G401 (cell line): ENCODE measurements around the gene FAM216B. TPM values are rescaled to one million over a fixed set of nuclear protein-coding genes. Genes with fewer than 3 reads are reported as not detected.
"Not testable (repeated sequence)": the region's sequence is repeated elsewhere in the genome, so short reads cannot be mapped to it uniquely, and the experiment has no call there.

Source experiments
- DNase-seq: peaks from one replicate; pipeline ENCODE4 v3.0.0-alpha.2; 2015; ENCODE audit warnings: low spot score
- in situ Hi-C: cut with HindIII; loops from 2 replicates; pipeline ENCODE4 v1.10.0; 2016; ENCODE audit warnings: low sequenced_read_pairs, mixed read lengths
- total RNA-seq: library from RNA; depleted of rRNA; stranded (reverse); fragments of >200 nt; shearing (Covaris generic); gene quantifications from 2 replicates; pipeline ENCODE4 v1.2.3, GENCODE V29; 2014; rRNA removed

Gene FAM216B
- total RNA-seq, 1 experiment from 2014 or later: not detected

DNA sequence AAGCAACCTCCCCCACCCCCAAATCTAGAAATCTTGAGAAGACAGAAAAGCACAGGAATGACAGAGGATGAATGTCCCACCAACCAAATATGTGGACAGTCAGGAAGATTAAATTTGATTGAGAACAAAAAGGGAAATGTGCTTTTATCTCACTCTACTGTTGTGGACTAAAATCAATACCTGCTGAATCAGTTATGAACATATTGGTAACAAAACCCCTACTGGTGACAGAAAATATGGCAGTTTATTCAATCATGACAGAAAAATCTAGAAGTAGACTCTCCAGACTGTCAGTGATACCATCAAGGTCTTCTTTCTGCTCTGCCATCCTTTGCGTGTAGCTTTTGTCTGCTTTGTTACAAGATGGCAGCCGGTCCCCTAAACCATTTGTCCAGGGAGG lies 35.2 kb downstream of the FAM216B start:
- in situ Hi-C loops: no loop called here
- DNase-seq: no peak

DNA sequence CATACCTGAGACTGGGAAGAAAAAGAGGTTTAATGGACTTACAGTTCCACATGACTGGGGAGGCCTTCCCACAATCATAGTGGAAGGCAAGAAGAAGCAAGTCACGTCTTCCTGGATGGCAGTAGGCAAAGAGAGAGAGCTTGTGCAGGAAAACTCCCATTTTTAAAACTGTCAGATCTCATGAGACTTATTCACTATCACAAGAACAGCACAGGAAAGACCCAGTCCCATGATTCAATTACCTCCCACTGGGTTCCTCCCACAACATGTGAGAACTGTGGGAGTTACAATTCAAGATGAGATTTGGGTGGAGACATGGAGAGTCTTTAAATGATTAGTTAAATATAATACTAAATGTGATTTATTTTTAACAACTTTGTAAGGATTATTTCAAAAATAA lies 38.3 kb downstream of the FAM216B start:
- DNase-seq, in situ Hi-C loops: not testable (repeated sequence)

DNA sequence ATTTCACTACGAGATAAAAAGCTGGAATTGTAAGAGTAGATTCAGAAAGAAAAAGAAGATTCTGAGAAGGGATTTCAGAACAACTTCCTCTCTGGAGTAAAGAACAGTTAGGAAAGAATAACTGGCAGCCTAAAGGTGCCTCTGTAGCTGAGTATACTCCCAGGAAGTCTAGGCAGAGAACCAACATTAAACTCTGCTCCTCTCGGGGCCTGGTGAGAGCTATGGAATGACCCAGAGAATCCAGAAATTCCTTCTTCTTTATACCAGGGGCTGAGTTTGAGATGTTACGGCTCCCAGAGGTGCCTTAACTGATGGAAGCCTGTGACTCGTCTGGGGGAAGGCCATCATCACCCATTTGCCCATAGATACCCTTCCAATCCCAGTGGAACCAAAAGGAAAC lies 39.1 kb downstream of the FAM216B start:
- in situ Hi-C loops: no loop called here
- no peak for DNase-seq

DNA sequence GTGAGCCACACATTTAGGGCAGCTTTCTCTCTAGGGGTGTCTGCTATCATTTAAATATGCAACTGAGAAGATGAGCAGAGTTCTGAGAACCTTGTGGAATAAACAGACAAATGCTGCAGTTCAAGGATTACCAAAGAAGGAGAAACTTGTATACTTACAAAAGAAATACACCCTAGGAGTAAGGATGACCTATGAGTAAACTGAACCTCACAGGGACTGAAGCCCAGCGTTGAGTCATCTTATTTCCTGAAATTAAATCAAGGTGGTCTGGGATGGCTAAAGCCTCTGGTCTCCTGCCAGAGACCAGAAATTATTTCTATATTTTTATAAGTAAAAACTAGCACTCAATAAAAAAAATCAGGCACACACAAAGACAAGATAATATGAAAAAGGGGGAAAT lies 40.1 kb downstream of the FAM216B start:
- in situ Hi-C loops: no loop called here
- no peak for DNase-seq

DNA sequence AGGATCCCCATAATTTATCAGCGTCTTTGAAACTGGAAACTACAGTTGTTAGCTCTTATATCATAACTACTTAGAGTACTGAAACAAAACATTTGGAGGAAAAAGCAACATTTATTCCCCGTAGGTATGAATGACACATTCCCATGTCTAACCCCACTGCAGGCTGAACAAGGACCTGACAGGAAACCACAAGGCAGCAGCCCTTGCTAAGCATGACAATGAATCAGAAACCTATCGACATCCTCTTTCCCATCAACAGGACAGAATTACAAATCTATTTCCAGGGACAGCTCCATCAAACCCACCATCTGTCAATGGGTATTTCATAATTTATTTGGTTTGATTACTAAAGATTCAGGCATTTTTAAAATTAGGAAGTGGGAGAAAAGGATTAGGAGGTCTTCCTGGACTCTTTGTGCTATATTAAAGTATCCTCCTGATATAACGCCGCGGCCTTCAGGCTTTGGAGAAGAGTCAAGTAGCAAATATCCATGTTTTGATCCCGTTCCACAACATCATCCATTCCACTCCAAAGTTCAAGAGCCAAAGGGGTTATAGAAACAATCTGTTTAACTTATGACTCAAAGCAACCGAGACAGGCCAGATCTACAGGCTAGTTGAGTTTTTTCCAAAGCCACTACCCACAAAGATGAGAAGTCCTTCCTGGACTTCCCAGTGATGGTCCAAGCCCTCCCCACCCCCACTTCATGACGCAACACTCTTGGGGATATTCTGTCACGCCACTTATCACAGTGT lies 51.1 kb downstream of the FAM216B start:
- in situ Hi-C loops: no loop called here

DNA sequence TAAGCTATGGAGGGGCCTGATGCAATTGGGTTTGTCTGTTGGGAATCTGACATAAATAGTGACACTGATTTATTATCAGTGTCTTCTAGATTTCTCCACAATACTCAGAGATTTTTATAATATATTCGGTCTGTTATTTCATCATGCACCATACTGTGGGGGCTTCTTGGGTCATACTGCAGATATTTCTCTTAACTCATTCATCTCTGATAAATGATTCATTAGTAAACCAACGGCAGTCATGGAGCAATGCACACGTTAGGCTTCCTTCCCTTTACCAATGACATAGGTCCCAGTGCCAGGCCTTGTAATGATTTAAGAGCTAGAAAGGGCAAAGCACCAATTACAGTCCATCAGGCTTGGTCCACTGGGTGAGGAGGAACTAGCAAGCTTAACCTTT lies 53.6 kb downstream of the FAM216B start:
- in situ Hi-C loops: no loop called here
- no peak for DNase-seq

More for the DNA sequence above, 51.1 kb downstream of the FAM216B start:
- no peak for DNase-seq

DNA sequence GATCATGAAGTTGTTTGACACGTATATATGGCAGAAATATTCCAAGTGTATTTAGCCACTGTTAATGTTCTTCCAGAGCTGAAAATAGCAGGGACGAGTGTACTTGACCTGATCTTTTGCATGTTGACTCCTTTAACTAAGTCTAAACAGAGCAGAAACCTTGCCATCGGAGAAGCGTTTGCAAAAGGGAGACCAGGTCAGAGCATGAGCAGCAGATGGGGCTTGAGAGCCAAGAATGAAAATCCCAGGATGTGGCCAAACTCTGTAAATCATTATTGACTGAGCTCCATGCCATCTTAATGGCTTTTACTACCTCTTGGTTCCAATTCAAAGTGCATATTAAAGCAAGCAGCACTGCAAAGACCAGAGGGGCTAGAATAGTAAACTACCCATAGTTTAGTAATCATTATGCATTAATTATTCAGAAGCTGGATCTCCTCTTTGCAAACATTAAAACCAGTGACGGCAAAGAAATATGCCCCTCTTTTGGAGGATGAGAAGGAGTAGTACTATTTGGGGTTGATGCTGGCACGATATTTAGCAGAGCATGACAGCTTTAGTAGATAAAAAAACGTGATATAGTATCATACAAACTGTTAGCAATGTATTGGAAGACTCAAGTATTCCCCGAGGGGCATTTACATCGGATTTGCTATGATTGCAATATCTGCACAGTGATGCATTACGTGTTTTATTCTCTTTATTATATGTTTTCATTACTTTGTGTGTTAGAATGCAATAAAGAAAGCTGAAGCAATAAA lies 55.7 kb downstream of the FAM216B start:
- DNase-seq: peak; percentile 9
- in situ Hi-C loops: no loop called here

Other genes starting within 250 kb of the FAM216B start
- gene TNFSF11, start 207.4 kb upstream of the FAM216B start, total RNA-seq: not detected in 2 replicates
- gene EPSTI1, start 210.7 kb downstream of the FAM216B start, total RNA-seq: not detected in 2 replicates
- 8.4 and 16.3 TPM in 2 replicates for gene DNAJC15, start 242.0 kb downstream of the FAM216B start, total RNA-seq